ENCODE results near the gene ELL. TPM values are rescaled to one million over a fixed set of nuclear protein-coding genes. Genes with fewer than 3 reads are reported as not detected.

Gene ELL
- total and polyA plus RNA-seq, 4 experiments from 2014 or later, result 6.5 to 35.9 (median 25.8) TPM

DNA sequence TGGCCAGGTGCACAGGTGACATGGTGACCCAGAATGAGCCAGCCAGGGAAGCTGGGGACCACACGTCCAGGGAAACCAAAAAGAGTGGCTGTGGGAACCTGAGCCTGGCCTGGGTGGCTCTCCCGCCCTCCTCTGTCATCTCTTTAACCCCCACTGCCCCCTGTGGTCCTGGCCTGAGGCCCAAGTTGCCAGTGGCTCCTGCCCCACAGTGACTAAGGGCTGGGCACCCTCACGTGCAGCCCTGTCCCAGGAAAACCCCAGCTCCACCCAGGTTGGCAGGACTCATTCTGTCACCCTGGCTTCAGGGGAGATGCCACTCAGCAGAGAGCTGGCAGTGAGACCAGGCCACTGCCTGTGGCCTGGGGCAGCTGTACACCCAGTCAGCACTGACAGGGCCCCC lies 53.4 kb downstream of the ELL start:
- Mint-ChIP-seq H3K4me1 (peaks cover 14 to 45% (median 27%) of the 10 kb centered on the region in 4 donors), H3K27ac (peak overlapping the region in 3 of 7 donors; percentile 27 to 58 (median 49)), H3K9me3 (no peaks in the 10 kb centered on the region), H3K36me3 (peaks cover 3 to 34% of the 10 kb centered on the region in 2 donors), H3K4me3 (no peak overlapping the region), H3K27me3 (no peaks in the 10 kb centered on the region)
- peaks cover 18% of the 10 kb centered on the region for H3K36me3 ChIP-seq (ENCODE audit: insufficient read depth, low read length)
- CTCF ChIA-PET (ENCODE audit: partially characterized antibody), result interaction anchor here (0.8 to 4.2 kb wide), 5 partner anchors 43 to 121 kb away, joined by 3 to 50 read pairs (median 8); partner anchors contain the start of genes ELL and REX1BD
- DNase-seq, result no peak
- POLR2A ChIA-PET (ENCODE audit: partially characterized antibody), result interaction anchor here (0.7 to 1.5 kb wide), 4 partner anchors 38 to 121 kb away, joined by 3 to 4 read pairs (median 3); no protein-coding TSS in a partner anchor
- intact Hi-C loops (cut with micrococcal nuclease), result no loop called here
- no peaks in the 10 kb centered on the region for H3K9me3 ChIP-seq (ENCODE audit: control insufficient read depth in 1 of 2, low read length in 2 of 2)
- H3K27me3 ChIP-seq (ENCODE audit: insufficient read depth, low read length), result no peaks in the 10 kb centered on the region
- H3K4me1 ChIP-seq (ENCODE audit: insufficient read depth, low read length), result peaks cover 39% of the 10 kb centered on the region
- H3K27ac ChIP-seq (ENCODE audit: low read depth, low read length), result no peak overlapping the region
- no peak overlapping the region for H3K4me3 ChIP-seq (ENCODE audit: low read length in 2 of 2)

GRCh38 chr19:18467978-18468377 lies 53.9 kb downstream of the ELL start:
- H3K27ac Mint-ChIP-seq, result peak overlapping the region in 4 of 7 donors; percentile 27 to 81 (median 54)
- ChIA-PET POLR2A (ENCODE audit: partially characterized antibody) (interaction anchor here (1.1 to 1.5 kb wide), 2 partner anchors 103 to 122 kb away, joined by 3 to 4 read pairs; no protein-coding TSS in a partner anchor), CTCF (ENCODE audit: partially characterized antibody) (interaction anchor here (2.3 to 4.2 kb wide), 3 partner anchors 44 to 122 kb away, joined by 8 to 50 read pairs (median 10); partner anchors contain the start of genes ELL and REX1BD)
- peaks cover 12 to 41% (median 25%) of the 10 kb centered on the region in 4 donors for H3K4me1 Mint-ChIP-seq
- H3K27me3 Mint-ChIP-seq, result no peaks in the 10 kb centered on the region
- peaks cover 0 to under 1% (median 0%) of the 10 kb centered on the region in 8 donors for H3K9me3 Mint-ChIP-seq
- H3K4me1 ChIP-seq (ENCODE audit: insufficient read depth, low read length), result peaks cover 34% of the 10 kb centered on the region
- no peak overlapping the region for H3K4me3 ChIP-seq (ENCODE audit: low read length in 2 of 2)
- H3K36me3 ChIP-seq (ENCODE audit: insufficient read depth, low read length), result peaks cover 18% of the 10 kb centered on the region
- no peak for DNase-seq
- H3K36me3 Mint-ChIP-seq, result peaks cover 3 to 34% of the 10 kb centered on the region in 2 donors
- H3K27ac ChIP-seq (ENCODE audit: low read depth, low read length), result no peak overlapping the region
- H3K27me3 ChIP-seq (ENCODE audit: insufficient read depth, low read length), result no peaks in the 10 kb centered on the region
- H3K4me3 Mint-ChIP-seq, result no peak overlapping the region
- intact Hi-C loops (cut with micrococcal nuclease), result no loop called here
- H3K9me3 ChIP-seq (ENCODE audit: control insufficient read depth in 1 of 2, low read length in 2 of 2), result no peaks in the 10 kb centered on the region

DNA sequence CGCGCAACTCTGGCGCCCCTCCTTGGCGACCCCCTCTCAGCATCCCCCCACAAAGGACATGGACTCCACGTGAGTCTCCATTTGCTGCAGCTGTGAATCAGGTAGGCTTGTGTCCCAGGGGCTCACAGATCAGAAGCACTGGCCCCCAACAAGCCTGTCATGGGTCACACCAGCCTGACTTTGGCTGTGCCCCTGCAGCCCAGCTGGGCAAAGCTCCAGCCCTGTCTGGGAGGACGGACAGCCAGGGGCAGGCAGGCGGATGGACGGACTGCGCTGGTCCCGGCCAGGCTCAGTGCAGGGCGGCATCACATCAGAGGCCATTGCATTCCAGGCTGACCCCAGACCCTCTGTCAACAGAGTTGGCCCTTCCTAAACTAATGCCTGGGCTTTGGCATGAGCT lies 55.5 kb downstream of the ELL start:
- Mint-ChIP-seq H3K9me3 (peaks cover 0 to 1% (median 0%) of the 10 kb centered on the region in 8 donors), H3K36me3 (peaks cover 8 to 33% of the 10 kb centered on the region in 2 donors), H3K4me3 (no peak overlapping the region), H3K27me3 (no peaks in the 10 kb centered on the region), H3K27ac (peak overlapping the region in 1 of 7 donors; percentile 29), H3K4me1 (peaks cover 14 to 40% (median 26%) of the 10 kb centered on the region in 4 donors)
- POLR2A ChIA-PET (ENCODE audit: partially characterized antibody), result interaction anchor here (0.8 kb wide), 1 partner anchor 41 kb away, joined by 3 read pairs; no protein-coding TSS in a partner anchor
- Histone ChIP-seq H3K27me3 (ENCODE audit: insufficient read depth, low read length) (no peaks in the 10 kb centered on the region), H3K4me3 (ENCODE audit: low read length in 2 of 2) (no peak overlapping the region), H3K36me3 (ENCODE audit: insufficient read depth, low read length) (peaks cover 24% of the 10 kb centered on the region), H3K9me3 (ENCODE audit: control insufficient read depth in 1 of 2, low read length in 2 of 2) (no peaks in the 10 kb centered on the region), H3K27ac (ENCODE audit: low read depth, low read length) (no peak overlapping the region), H3K4me1 (ENCODE audit: insufficient read depth, low read length) (peaks cover 30% of the 10 kb centered on the region)
- intact Hi-C loops (cut with micrococcal nuclease), result no loop called here
- CTCF ChIA-PET (ENCODE audit: partially characterized antibody), result interaction anchor here (1.3 to 1.5 kb wide), 2 partner anchors 54 to 88 kb away, joined by 3 read pairs; no protein-coding TSS in a partner anchor
- DNase-seq, result no peak

DNA sequence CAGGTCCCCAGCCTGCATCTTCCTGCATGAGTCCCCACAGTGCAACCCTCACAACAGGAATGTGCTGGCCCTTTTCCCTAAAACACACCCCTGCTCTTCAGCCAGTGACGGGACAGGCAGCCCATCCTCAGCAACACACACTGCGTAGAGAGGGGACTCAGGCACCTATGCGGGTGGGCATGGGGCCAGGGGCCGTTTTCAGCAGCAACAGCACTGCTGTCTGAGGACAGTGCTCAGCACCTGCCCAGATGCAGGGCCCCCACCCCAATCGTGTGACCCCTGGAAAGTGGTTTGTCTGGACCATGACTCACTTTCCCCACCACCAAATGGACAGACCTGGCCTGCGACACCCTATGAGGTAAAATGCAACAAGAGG lies 55.9 kb downstream of the ELL start:
- peaks cover 14 to 40% (median 24%) of the 10 kb centered on the region in 4 donors for H3K4me1 Mint-ChIP-seq
- ChIA-PET CTCF (ENCODE audit: partially characterized antibody) (interaction anchor here (1.3 to 1.5 kb wide), 2 partner anchors 54 to 88 kb away, joined by 3 read pairs; no protein-coding TSS in a partner anchor), POLR2A (ENCODE audit: partially characterized antibody) (no interaction called here)
- Histone ChIP-seq H3K4me3 (ENCODE audit: low read length in 2 of 2) (no peak overlapping the region), H3K9me3 (ENCODE audit: control insufficient read depth in 1 of 2, low read length in 2 of 2) (no peaks in the 10 kb centered on the region), H3K36me3 (ENCODE audit: insufficient read depth, low read length) (peaks cover 28% of the 10 kb centered on the region), H3K27ac (ENCODE audit: low read depth, low read length) (no peak overlapping the region), H3K4me1 (ENCODE audit: insufficient read depth, low read length) (peaks cover 30% of the 10 kb centered on the region), H3K27me3 (ENCODE audit: insufficient read depth, low read length) (no peaks in the 10 kb centered on the region)
- intact Hi-C loops (cut with micrococcal nuclease), result no loop called here
- peaks cover 0 to 1% (median 0%) of the 10 kb centered on the region in 8 donors for H3K9me3 Mint-ChIP-seq
- no peak for DNase-seq
- peaks cover 8 to 34% of the 10 kb centered on the region in 2 donors for H3K36me3 Mint-ChIP-seq
- no peaks in the 10 kb centered on the region for H3K27me3 Mint-ChIP-seq
- H3K4me3 Mint-ChIP-seq, result no peak overlapping the region
- H3K27ac Mint-ChIP-seq, result no peak overlapping the region

DNA sequence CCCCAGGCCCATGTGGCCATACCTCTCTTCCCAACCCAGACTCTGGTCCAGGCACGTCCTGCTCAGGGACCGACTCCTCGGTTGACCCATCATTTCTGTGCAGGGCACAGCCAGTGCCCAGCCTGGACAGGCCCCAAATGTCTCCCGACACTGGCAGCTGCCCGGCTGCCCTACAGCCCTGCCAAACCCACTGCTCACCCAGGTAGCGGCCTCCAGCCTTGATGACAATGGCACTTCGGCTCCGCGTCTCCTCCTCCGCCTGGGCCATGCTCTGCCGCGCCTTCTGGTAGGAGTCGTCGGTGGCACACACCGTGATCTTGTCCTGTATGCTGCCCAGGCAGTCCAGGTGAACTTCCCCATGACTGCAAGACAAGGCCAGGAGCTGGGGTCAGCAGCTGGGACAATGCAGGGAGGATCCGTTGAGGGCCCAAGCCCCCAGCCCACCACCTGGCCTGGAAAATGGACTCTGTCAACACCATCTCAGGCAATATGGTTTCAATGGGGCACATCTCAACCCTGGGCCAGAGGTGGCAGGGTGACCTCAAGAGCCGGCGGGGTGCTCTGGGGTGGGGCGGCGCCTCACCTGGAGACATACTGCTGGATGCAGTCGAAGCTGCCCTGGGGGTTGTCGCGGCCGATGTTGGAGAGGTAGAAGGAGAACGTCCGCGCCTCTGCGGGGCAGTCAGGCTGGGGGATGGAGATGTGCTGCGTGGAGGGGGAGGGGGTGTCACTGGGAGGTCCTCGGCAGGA lies 56.5 kb downstream of the ELL start:
- POLR2A ChIA-PET (ENCODE audit: partially characterized antibody), result no interaction called here

DNA sequence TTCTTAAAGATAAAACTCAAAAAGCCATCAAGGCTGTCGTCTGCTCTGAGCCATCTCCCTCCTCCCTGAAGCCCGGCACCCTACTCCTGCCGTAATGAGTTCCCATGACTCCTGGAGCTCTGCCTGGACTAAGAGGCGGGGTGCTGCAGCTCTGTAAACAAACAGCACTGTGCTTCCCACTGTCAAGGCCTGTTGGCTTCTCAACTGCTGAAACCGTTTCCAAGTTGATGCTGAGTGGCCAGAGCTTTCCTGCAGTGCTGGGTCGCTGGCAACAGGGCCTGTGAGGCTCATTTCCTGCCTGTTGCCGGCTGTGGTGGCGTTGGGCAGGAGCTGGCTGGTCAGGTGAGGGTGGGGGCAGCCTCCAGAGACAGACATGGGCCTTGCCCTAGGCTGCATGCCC lies 57.2 kb downstream of the ELL start:
- peaks cover 12 to 27% (median 14%) of the 10 kb centered on the region in 4 donors for H3K4me1 Mint-ChIP-seq
- Histone ChIP-seq H3K9me3 (ENCODE audit: control insufficient read depth in 1 of 2, low read length in 2 of 2) (no peaks in the 10 kb centered on the region), H3K36me3 (ENCODE audit: insufficient read depth, low read length) (peaks cover 34% of the 10 kb centered on the region), H3K27ac (ENCODE audit: low read depth, low read length) (no peak overlapping the region), H3K27me3 (ENCODE audit: insufficient read depth, low read length) (no peaks in the 10 kb centered on the region), H3K4me3 (ENCODE audit: low read length in 2 of 2) (no peak overlapping the region), H3K4me1 (ENCODE audit: insufficient read depth, low read length) (peaks cover 17% of the 10 kb centered on the region)
- no peaks in the 10 kb centered on the region for H3K27me3 Mint-ChIP-seq
- ChIA-PET CTCF (ENCODE audit: partially characterized antibody) (interaction anchor here (0.7 to 3.9 kb wide), 4 partner anchors 9 to 118 kb away, joined by 3 to 26 read pairs (median 3); no protein-coding TSS in a partner anchor), POLR2A (ENCODE audit: partially characterized antibody) (no interaction called here)
- peak overlapping the region in 2 of 7 donors; percentile 9 to 10 for H3K27ac Mint-ChIP-seq
- H3K36me3 Mint-ChIP-seq, result peaks cover 8 to 37% of the 10 kb centered on the region in 2 donors
- H3K4me3 Mint-ChIP-seq, result no peak overlapping the region
- DNase-seq, result no peak
- H3K9me3 Mint-ChIP-seq, result peaks cover 0 to 1% (median 0%) of the 10 kb centered on the region in 8 donors
- intact Hi-C loops (cut with micrococcal nuclease), result no loop called here

More for the DNA sequence above, 56.5 kb downstream of the ELL start:
- Mint-ChIP-seq H3K4me1 (peaks cover 14 to 34% (median 20%) of the 10 kb centered on the region in 4 donors), H3K4me3 (peak overlapping the region in 1 of 8 donors; percentile 69), H3K27ac (peak overlapping the region in 1 of 7 donors; percentile 8), H3K36me3 (peaks cover 8 to 37% of the 10 kb centered on the region in 2 donors), H3K27me3 (no peaks in the 10 kb centered on the region), H3K9me3 (peaks cover 0 to 1% (median 0%) of the 10 kb centered on the region in 8 donors)
- no peaks in the 10 kb centered on the region for H3K9me3 ChIP-seq (ENCODE audit: control insufficient read depth in 1 of 2, low read length in 2 of 2)
- CTCF ChIA-PET (ENCODE audit: partially characterized antibody), result interaction anchor here (1.2 to 1.5 kb wide), 3 partner anchors 55 to 117 kb away, joined by 3 read pairs; no protein-coding TSS in a partner anchor
- H3K36me3 ChIP-seq (ENCODE audit: insufficient read depth, low read length), result peaks cover 29% of the 10 kb centered on the region
- H3K4me3 ChIP-seq (ENCODE audit: low read length in 2 of 2), result no peak overlapping the region
- intact Hi-C loops (cut with micrococcal nuclease), result no loop called here
- no peak overlapping the region for H3K27ac ChIP-seq (ENCODE audit: low read depth, low read length)
- peaks cover 25% of the 10 kb centered on the region for H3K4me1 ChIP-seq (ENCODE audit: insufficient read depth, low read length)
- no peaks in the 10 kb centered on the region for H3K27me3 ChIP-seq (ENCODE audit: insufficient read depth, low read length)
- no peak for DNase-seq

GRCh38 chr19:18461471-18461870 lies 60.4 kb downstream of the ELL start:
- H3K27me3 ChIP-seq (ENCODE audit: insufficient read depth, low read length), result no peaks in the 10 kb centered on the region
- no peak for DNase-seq
- ChIA-PET CTCF (ENCODE audit: partially characterized antibody) (interaction anchor here (0.6 to 3.9 kb wide), 24 partner anchors 9 to 385 kb away, joined by 3 to 26 read pairs (median 4); partner anchors contain the start of gene REX1BD), POLR2A (ENCODE audit: partially characterized antibody) (interaction anchor here (0.6 to 1.3 kb wide), 5 partner anchors 13 to 406 kb away, joined by 3 to 4 read pairs (median 3); partner anchors contain the start of gene SSBP4)
- Mint-ChIP-seq H3K27ac (peak overlapping the region in 4 of 7 donors; percentile 31 to 86 (median 72)), H3K4me3 (no peak overlapping the region), H3K27me3 (no peaks in the 10 kb centered on the region), H3K9me3 (peaks cover 0 to 1% (median 0%) of the 10 kb centered on the region in 8 donors), H3K36me3 (peaks cover 8 to 58% of the 10 kb centered on the region in 2 donors), H3K4me1 (peaks cover 5 to 17% (median 7%) of the 10 kb centered on the region in 4 donors)
- intact Hi-C loops (cut with micrococcal nuclease), result no loop called here
- H3K27ac ChIP-seq (ENCODE audit: low read depth, low read length), result no peak overlapping the region
- no peaks in the 10 kb centered on the region for H3K9me3 ChIP-seq (ENCODE audit: control insufficient read depth in 1 of 2, low read length in 2 of 2)
- H3K4me1 ChIP-seq (ENCODE audit: insufficient read depth, low read length), result no peaks in the 10 kb centered on the region
- H3K4me3 ChIP-seq (ENCODE audit: low read length in 2 of 2), result no peak overlapping the region
- H3K36me3 ChIP-seq (ENCODE audit: insufficient read depth, low read length), result peaks cover 52% of the 10 kb centered on the region
